CD4-positive, alpha-beta T cell treated with Interleukin-4 for 1 hour (primary cell): ENCODE data around the gene AGRN.
A peak's percentile ranks its signal among the peaks of the same experiment; 100 is the strongest.
"Not testable (repeated sequence)": the region's sequence is repeated elsewhere in the genome, so short reads cannot be mapped to it uniquely, and the experiment has no call there.

Experiments used
- DNase-seq, 2 donors: peaks; one replicate each; pipeline ENCODE4 v3.0.0-alpha.2; 2020 to 2022

Gene AGRN

GRCh38 chr1:1098681-1099421, 78.9 kb downstream of the AGRN start:
- DNase-seq = peak in 1 of 2 donors; percentile 74

- no peak for DNase-seq
Measured at GRCh38 chr1:1099506-1100183, 79.7 kb downstream of the AGRN start.

GRCh38 chr1:1100296-1100695, 80.4 kb downstream of the AGRN start:
- DNase-seq = no peak

GRCh38 chr1:1101503-1101902, 81.6 kb downstream of the AGRN start:
- DNase-seq = no peak

- DNase-seq = not testable (repeated sequence)
Measured at GRCh38 chr1:1104152-1104551, 84.2 kb downstream of the AGRN start.
